Upper lobe of left lung (tissue), 4 donors: ENCODE results near the gene ZFR.

Experiments
- EP300 ChIP-seq, 4 donors: sonication (generic); formaldehyde crosslinking; IDR thresholded peaks; one replicate each; pipeline ENCODE4 v1.5.1; 2017; ENCODE audit warnings: antibody characterized with exemption in 4 of 4, control low read depth in 2 of 4
- TF ChIP-seq, protein P1 (sequence below), 6 experiments: fragments of 450-650 bp in 4 of 6; fragments of 200-600 bp in 2 of 6; sonication (generic) in 2 of 6; IDR thresholded peaks; one replicate each; pipeline ENCODE4 v1.5.1; 2016 to 2019; ENCODE audit warnings: antibody characterized with exemption in 6 of 6

DNA sequence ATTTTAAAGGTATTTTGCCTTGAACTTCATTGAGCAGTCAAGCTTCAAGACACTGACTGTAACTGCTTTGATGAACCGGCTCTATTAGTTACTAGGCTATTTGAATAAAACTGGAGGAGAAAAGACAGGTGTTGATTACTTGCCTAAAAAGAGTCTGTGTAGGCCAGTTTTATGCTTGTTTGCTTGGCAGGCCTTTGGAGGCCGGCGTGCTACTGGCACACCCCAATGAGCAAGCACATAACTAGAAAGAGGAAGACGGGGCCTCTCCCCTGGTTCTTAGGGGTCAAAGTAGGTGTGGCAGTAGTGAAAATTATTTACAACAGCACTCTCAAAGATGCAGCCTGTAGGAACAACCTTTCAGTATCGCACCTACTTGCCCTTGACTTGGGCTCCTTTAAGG is 2.1 kb upstream of the ZFR start:
- TF ChIP-seq, protein P1, sequence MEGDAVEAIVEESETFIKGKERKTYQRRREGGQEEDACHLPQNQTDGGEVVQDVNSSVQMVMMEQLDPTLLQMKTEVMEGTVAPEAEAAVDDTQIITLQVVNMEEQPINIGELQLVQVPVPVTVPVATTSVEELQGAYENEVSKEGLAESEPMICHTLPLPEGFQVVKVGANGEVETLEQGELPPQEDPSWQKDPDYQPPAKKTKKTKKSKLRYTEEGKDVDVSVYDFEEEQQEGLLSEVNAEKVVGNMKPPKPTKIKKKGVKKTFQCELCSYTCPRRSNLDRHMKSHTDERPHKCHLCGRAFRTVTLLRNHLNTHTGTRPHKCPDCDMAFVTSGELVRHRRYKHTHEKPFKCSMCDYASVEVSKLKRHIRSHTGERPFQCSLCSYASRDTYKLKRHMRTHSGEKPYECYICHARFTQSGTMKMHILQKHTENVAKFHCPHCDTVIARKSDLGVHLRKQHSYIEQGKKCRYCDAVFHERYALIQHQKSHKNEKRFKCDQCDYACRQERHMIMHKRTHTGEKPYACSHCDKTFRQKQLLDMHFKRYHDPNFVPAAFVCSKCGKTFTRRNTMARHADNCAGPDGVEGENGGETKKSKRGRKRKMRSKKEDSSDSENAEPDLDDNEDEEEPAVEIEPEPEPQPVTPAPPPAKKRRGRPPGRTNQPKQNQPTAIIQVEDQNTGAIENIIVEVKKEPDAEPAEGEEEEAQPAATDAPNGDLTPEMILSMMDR (IDR thresholded peaks at IDR 0.05), result no peak
- TF ChIP-seq EP300 (IDR thresholded peaks at IDR 0.05), result no peak
